HuH-7.5 (cell line): ENCODE results near the gene CADM4.
A peak's percentile ranks its signal among the peaks of the same experiment; 100 is the strongest.
"Not testable (repeated sequence)": the region's sequence is repeated elsewhere in the genome, so short reads cannot be mapped to it uniquely, and the experiment has no call there.

Experiments used
- DNase-seq: peaks from one replicate; pipeline ENCODE4 v3.0.0; 2011; ENCODE audit warnings: low spot score

The CADM4 gene, protein sequence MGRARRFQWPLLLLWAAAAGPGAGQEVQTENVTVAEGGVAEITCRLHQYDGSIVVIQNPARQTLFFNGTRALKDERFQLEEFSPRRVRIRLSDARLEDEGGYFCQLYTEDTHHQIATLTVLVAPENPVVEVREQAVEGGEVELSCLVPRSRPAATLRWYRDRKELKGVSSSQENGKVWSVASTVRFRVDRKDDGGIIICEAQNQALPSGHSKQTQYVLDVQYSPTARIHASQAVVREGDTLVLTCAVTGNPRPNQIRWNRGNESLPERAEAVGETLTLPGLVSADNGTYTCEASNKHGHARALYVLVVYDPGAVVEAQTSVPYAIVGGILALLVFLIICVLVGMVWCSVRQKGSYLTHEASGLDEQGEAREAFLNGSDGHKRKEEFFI

DNA sequence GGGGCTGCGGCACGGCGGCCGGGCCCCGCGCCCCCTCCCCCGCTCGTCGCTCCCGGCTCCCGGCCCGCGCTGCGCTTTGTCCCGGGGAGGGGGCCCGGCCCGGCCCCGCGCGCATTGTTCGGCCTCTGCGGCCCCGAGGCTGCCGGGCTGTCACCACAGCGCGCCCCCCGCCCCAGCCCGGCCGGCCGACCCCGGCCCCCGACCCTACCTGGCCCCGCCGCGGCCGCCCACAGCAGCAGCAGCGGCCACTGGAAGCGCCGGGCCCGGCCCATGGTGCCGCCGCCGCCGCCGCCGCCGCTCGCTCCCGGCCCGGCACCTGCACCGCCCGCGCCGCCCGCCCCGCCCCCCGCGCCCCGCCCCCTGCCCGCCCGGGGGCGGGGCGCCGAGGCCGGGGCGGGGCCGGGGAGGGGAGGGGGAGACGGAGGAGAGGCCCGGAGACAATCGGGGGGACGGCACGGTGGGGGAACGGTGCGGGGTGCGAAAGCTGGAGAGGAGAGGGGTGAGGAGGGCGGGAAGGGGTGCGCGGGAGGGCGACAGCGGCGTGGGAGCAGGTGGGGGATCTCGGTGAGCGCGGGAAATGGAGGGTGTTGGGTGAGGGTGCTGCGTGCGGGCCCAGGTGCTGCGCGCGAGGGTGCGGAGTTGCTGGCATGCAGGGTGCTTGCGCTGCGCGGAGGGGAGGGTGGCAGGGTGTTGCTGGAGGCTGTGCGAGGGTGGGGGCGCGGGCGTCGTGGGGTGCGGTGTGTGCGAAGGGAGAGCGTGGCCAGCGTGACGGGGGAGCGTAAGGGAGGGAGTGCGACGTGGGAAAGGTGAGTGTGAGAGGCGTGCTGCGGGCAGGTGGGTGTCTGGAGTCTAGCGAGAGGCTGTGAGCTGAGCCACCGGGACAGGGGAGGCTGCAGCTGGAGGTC is at the start of gene CADM4:
Gene CADM4 (minus strand): TSS at position 332 of the 905 bp plus-strand sequence. CDS start 60 bp downstream, at position 272.
- no peak for DNase-seq

GRCh38 chr19:43688059-43688701 is 48.5 kb upstream of the CADM4 start:
- no peak for DNase-seq

- DNase-seq: no peak
These were observed 48.0 kb upstream of the CADM4 start for GRCh38 chr19:43687660-43687997.

DNA sequence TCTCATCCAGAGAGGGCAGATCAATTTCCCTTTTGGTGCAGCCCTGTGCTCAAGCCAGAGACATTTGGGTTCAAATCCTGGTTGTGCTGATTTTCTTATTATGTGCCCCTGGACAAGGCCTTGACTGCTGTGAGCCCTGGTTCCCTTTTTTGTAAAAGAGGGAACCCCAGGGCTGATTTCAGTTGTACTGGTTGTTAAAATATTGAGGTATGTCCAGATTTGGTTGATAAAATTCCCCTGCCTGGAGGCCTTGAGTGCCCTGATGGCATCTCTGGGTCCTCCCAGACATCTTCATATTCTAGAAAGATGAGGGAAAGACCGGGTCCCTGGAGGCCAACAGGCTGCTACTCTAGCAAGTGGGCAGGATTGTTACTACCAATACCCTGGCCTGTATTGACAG is 44.7 kb upstream of the CADM4 start:
- DNase-seq: no peak

DNA sequence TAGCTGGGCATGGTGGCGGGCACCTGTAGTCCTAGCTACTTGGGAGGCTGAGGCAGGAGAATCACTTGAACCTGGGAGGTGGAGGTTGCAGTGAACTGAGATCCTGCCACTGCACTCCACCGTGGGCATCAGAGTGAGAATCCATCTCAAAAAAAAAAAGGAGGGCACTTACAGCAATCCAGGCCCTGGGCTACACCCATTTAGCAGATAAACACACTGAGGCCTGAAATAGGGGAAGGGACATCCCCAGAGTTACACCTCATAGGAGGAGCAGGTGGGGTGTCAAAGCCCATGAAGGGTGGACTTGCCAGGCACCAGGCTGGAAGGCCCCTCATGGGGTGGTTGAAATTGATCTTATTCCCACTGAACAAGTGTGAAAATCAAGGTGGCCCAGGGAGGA is 44.3 kb upstream of the CADM4 start:
- DNase-seq: no peak

- no peak for DNase-seq
These were observed 43.4 kb upstream of the CADM4 start for GRCh38 chr19:43682824-43683661.

- not testable (repeated sequence) for DNase-seq
These were observed 42.6 kb upstream of the CADM4 start for GRCh38 chr19:43682269-43682668.

GRCh38 chr19:43681821-43682220 is 42.2 kb upstream of the CADM4 start:
- no peak for DNase-seq

DNA sequence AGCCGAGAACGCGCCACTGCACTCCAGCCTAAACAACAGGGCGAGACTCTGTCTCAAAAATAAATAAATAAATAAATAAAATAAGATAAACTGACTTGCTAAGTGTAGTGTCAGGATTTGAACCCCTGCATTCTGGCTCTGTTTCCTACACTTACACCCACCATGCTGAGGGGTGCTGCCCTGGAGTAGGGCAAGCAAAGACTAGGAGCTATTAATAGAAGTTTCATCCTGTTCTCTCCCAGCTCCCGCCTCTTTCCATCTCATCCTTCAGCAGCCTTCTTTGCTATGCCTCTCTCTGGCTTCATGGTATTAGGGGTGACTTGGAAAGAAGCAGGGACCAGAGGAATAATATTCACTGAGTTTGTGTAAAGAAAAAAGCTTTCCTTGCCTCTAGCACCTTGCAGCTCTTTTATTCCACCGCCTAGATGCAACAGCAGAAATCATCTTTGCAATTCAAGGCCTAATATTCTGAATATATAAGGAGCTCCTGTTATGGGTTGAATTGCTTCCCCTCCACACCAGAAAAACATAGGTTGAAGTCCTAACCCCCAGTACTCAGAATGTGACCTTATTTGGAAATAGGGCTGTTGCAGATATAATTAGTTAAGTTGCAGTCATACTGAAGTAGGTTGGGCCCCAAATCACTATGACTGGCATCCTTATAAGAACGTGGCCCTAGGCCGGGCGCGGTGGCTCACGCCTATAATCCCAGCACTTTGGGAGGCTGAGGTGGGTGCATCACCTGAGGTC is 39.0 kb upstream of the CADM4 start:
- DNase-seq: no peak

GRCh38 chr19:43675906-43676305 is 36.3 kb upstream of the CADM4 start:
- no peak for DNase-seq

DNA sequence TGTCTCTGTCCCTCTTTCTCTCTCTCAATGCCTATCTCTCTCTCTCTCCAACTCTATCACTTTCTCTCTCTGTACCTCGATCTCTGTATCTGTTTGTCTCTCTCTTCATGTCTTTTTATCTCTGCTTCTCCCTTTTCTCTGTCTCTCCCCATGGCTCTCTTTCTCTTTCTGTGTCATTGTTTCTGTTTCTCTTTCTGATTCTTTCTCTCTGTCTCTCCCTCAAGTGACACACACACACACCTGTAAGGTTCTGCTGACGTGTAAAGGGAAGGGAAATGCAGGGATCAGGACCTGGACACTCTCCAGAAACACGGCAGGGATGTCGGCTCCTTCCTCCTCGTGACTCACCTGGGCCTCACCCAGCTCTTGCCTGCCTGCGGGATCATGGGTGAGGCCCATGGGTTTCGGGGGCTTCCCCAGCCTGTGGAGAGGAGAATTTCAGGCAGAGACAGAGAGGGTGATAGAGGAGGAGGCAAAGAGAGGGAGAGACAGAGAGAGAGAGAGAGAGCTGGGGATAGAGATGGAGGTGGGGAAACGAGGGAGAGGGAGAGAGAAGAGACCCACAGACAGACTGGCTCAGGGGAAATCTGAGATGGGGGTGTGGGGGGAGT is 35.7 kb upstream of the CADM4 start:
- no peak for DNase-seq

GRCh38 chr19:43674596-43674995 is 34.9 kb upstream of the CADM4 start:
- no peak for DNase-seq

DNA sequence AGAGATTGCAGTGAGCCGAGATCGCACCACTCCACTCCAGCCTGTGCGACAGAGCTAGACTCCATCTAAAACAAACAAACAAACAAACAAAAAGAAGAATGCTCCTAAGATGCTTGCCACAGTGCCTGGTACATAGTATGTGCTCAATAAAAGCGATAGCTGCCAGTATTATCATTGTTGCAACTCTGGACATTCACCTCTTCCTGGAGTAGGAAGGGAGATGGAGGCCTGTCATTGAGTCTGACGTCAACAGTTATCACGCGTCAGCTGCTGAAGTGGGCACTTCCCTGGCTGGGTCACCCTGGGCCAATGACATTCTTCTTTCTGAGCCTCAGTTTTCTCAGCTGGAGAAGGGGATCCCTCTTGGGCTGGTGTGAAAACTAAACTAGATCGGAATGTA is 34.5 kb upstream of the CADM4 start:
- DNase-seq: no peak

GRCh38 chr19:43673637-43674036 is 34.0 kb upstream of the CADM4 start:
- DNase-seq: no peak

GRCh38 chr19:43672061-43672679 is 32.5 kb upstream of the CADM4 start:
- DNase-seq: no peak

DNA sequence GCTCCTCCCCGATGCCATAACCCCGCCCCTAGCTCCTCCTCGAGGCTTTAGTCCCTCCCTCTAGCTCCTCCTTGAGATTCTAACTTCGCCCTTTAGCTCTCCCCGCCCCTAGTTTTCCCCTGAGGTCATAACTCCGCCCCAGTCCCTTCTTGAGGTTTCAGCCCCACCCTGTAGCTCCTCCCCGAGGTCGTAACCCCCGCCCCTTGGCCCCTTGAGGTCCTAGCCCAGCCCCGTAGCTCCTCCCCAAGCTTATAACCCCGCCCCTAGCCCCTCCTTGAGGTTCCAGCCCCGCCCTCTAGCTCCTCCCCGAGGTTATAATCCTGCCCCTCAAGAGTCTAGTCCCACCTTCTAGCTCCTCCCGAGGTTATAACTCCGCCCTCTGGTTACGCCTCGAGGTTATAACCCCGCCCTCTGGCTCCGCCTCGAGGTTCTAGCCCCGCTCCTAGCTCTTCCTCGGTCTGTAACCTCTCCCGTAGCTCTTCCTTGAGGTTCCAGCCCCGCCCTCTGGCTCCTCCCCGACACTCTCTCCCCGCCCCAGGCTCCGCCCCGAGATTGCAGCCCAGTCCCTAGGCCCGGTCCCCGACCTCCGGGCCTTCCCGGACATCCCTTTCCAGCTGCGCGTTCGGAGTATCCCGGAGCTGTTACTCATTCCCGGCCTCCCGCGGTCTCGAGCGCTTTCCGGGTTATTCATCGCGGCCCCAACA is 28.9 kb upstream of the CADM4 start:
- peak; percentile 94 for DNase-seq

- no peak for DNase-seq
These were observed 28.3 kb upstream of the CADM4 start for GRCh38 chr19:43667876-43668405.

DNA sequence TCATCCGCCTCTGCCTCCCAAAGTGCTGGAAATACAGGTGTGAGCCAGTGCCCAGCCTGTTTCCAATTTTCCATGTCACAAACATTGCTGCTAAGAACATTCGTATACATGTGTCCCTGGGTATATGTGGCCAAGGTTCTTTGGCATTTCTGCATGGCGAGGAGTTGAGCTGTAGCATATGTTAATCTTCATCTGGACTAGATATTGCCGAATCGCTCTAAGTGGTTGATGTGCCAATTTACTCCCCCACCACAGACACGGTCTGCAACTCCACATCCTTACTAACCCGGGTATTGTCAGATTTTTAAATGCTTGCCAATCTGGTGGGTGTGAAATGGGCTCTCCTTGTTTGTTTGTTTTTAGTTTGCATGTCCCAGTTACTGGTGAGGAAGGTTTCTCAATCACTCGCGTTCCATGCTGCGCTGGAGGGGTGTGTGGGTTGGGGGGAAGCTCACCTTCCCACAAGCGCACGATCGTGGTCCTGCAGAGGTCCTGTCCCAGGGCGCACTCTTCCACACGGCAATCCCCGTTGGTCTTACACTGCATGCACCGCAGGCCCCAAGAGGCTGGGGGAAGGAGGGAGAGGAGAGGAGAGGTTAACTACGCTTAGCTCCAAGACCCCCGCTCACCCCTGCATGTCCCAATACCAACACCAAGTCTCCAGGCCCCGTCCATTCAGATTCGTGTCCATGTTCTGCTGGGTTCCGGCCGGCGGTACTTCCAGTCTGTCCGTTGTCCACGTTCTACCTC is 27.7 kb upstream of the CADM4 start:
- DNase-seq: no peak

DNA sequence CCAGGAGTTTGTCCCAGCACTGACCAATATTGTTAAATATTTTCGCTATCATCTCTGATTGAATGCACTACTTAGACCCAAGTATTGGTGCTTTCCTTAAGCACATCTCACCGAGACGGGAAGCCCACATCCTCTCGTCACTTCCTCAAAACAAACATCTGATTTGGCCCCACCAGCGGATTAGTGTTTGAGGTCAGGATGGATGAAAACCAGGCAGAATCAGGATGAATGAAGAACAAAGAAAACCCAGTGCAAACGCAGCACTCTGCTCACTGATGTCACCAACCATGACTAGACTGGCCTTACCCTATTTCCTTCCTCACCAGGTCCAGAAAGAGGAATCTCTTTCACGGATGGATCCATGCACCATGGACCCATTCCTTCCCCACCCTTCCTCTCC is 24.4 kb upstream of the CADM4 start:
- DNase-seq: no peak
